ENCODE data around the gene PBX3. TPM values are rescaled to one million over a fixed set of nuclear protein-coding genes. Genes with fewer than 3 reads are reported as not detected.

The PBX3 gene
- total RNA-seq, 2 donors from 2014 or later = 71.1 to 91.5 TPM

GRCh38 chr9:125746017-125746773 is 978 bp upstream of the PBX3 start:
- no peak for TF ChIP-seq CTCF (IDR thresholded peaks at IDR 0.05)
- Histone ChIP-seq H3K4me3 (peak overlapping the region; percentile 52 to 86), H3K9me3 (no peaks in the 10 kb centered on the region), H3K36me3 (no peaks in the 10 kb centered on the region), H3K27ac (peak overlapping the region; percentile 77 to 93), H3K4me1 (peaks cover 0 to 19% of the 10 kb centered on the region in 2 donors), H3K27me3 (no peaks in the 10 kb centered on the region)
- DNase-seq (ENCODE audit: low spot score) = peak; percentile 93

DNA sequence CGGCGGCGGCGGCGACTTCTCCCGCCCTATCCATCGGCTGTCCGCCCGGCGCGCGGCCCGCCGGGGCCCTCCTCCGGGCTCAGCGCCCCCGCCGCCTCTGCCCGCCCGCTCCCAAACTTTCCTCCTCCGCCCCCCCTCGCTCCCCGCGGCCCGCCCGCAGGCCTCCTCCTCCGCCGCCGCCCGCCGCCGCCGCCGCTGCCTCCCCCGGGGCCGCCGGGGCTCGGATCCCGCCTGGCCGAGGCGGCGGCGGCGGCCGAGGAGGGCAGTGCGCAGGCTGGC is 460 bp upstream of the PBX3 start:
- TF ChIP-seq CTCF (IDR thresholded peaks at IDR 0.05) = no peak
- Histone ChIP-seq H3K9me3 (no peaks in the 10 kb centered on the region), H3K4me3 (peak overlapping the region; percentile 52 to 86), H3K27ac (peak overlapping the region; percentile 77 to 93), H3K4me1 (peaks cover 0 to 24% of the 10 kb centered on the region in 2 donors), H3K36me3 (no peaks in the 10 kb centered on the region), H3K27me3 (no peaks in the 10 kb centered on the region)
- no peak for DNase-seq (ENCODE audit: low spot score)

DNA sequence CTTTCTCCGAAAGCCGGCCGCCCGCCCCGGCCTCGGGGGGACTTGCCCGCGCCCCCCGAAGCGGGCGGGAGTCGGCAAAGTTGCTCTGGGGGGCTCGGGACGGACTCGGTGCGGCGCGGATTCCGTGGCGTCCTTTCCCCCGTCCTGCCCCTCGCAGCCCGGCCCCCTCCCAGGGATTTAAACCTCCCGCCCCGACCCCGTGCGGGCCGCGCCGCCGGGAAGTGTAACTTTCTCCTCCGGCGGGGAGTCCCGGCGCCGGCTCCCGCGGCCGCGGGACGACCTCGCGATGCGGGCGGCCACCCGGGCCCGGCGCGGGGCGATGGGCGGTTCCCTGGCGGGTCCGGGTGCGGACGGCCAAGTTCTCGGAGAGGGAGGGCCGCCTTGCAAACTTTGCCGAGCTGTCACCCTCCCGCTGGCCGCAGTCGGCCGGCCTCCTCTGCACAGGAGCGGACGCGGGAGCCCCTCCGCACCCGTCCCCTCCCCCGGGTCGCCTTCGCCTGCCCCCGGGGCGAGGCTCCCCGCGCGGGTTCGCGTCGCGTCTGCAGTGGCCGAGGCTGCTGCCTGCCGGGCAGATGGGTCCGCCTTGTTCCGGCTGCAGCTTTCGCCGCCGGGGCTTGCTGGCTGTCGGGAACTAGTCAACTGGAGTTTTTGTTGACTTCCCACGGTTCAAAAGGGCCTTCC is 732 bp downstream of the PBX3 start:
- Histone ChIP-seq H3K27me3 (no peaks in the 10 kb centered on the region), H3K36me3 (no peaks in the 10 kb centered on the region), H3K4me1 (peaks cover 0 to 28% of the 10 kb centered on the region in 2 donors), H3K4me3 (peak overlapping the region; percentile 86 to 87), H3K27ac (peak overlapping the region; percentile 90 to 92), H3K9me3 (no peaks in the 10 kb centered on the region)
- TF ChIP-seq CTCF (IDR thresholded peaks at IDR 0.05) = no peak
- no peak for DNase-seq (ENCODE audit: low spot score)

GRCh38 chr9:125748446-125749099 is 1.4 kb downstream of the PBX3 start:
- no peak for DNase-seq (ENCODE audit: low spot score)
- H3K4me1 ChIP-seq = peaks cover 0 to 28% of the 10 kb centered on the region in 2 donors
- no peaks in the 10 kb centered on the region for H3K27me3 ChIP-seq

More at GRCh38 chr9:125748446-125749099, 1.4 kb downstream of the PBX3 start:
- no peak for TF ChIP-seq CTCF (IDR thresholded peaks at IDR 0.05)
- H3K36me3 ChIP-seq = no peaks in the 10 kb centered on the region
- H3K9me3 ChIP-seq = no peaks in the 10 kb centered on the region
- peak overlapping the region; percentile 86 to 87 for H3K4me3 ChIP-seq
- peak overlapping the region; percentile 90 to 92 for H3K27ac ChIP-seq
